ENCODE data around the gene NELL1. TPM values are rescaled to one million over a fixed set of nuclear protein-coding genes. Genes with fewer than 3 reads are reported as not detected.

NELL1 gene
- total RNA-seq, 1 experiment from 2014 or later: 0.22 TPM

DNA sequence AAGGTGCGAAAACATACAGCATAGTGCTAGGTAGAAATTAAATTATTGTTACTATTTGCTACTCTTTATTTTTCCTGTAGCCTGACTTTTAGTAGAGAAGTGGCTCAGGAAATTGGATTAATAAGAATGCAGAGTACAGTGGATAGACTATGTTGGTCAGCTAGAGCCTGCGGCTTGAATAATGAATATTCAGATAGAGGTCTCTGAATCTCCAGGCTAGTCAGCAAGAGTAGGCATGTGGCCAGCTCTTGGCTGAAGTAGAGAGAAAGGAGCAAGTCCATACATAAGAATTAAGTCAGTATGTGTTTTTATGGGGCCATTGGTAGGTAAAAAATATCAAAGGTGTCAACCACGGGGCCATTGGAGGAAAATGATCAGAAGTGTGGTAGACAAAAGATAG lies 413.5 kb downstream of the NELL1 start:
- no peak for DNase-seq
- Histone ChIP-seq H3K23ac (ENCODE audit: insufficient read length, low read depth, low read length) (no peak overlapping the region), H4K20me1 (ENCODE audit: control insufficient read depth, insufficient read depth, insufficient read length) (no peaks in the 10 kb centered on the region), H3K4ac (ENCODE audit: low read depth, low read length) (no peak overlapping the region), H3K9me3 (ENCODE audit: control insufficient read depth, low read depth, low read length) (no peaks in the 10 kb centered on the region), H2BK20ac (ENCODE audit: low read depth, low read length, poor library complexity, severe bottlenecking) (no peak overlapping the region), H3K4me2 (ENCODE audit: insufficient read depth, insufficient read length, low read length) (no peak overlapping the region), H4K5ac (ENCODE audit: insufficient read length, low read depth, low read length) (no peak overlapping the region), H3K9ac (ENCODE audit: extremely low read depth, insufficient read length, low read length) (no peak overlapping the region), H3K14ac (ENCODE audit: insufficient read depth, low read length) (no peak overlapping the region), H3K79me1 (ENCODE audit: insufficient read depth, low read depth, low read length, poor library complexity, severe bottlenecking) (no peaks in the 10 kb centered on the region), H2BK5ac (ENCODE audit: insufficient read length, low read length) (no peak overlapping the region), H4K8ac (replicated peaks; ENCODE audit: insufficient read length, low read depth, low read length) (no peak overlapping the region), H3K56ac (ENCODE audit: insufficient read length, low read depth, low read length) (no peak overlapping the region), H3T11ph (ENCODE audit: low read length) (no peak overlapping the region), H3K79me2 (ENCODE audit: insufficient read depth, low read length) (no peaks in the 10 kb centered on the region), H4K91ac (ENCODE audit: insufficient read length, low read depth, low read length) (no peak overlapping the region), H2BK120ac (ENCODE audit: low read depth, low read length, poor library complexity, severe bottlenecking) (no peak overlapping the region), H2BK12ac (ENCODE audit: insufficient read length, low read depth, low read length) (no peak overlapping the region), H2AK5ac (ENCODE audit: insufficient read length, low read length) (no peak overlapping the region), H2AFZ (ENCODE audit: low read length) (no peak overlapping the region), H3K27me3 (ENCODE audit: insufficient read depth, low read length) (no peaks in the 10 kb centered on the region), H2BK15ac (ENCODE audit: low read depth, low read length) (no peak overlapping the region), H3K27ac (ENCODE audit: insufficient read length, low read depth, low read length) (no peak overlapping the region), H3K4me1 (ENCODE audit: insufficient read depth, low read length) (no peaks in the 10 kb centered on the region; the same call in 1 of the 2 replicates), H3K23me2 (ENCODE audit: insufficient read length, low read depth, low read length, poor library complexity, severe bottlenecking) (no peaks in the 10 kb centered on the region), H3K18ac (ENCODE audit: insufficient read length, low read depth, low read length) (no peak overlapping the region)
- H3K4me1 Mint-ChIP-seq: no peaks in the 10 kb centered on the region
- no CpG with 5 or more reads among the region's 3 CpGs for WGBS (ENCODE audit: extremely low coverage, insufficient read length, low lambda C conversion rate)
- H3K27ac Mint-ChIP-seq: no peak overlapping the region
- TF ChIP-seq, protein P1, sequence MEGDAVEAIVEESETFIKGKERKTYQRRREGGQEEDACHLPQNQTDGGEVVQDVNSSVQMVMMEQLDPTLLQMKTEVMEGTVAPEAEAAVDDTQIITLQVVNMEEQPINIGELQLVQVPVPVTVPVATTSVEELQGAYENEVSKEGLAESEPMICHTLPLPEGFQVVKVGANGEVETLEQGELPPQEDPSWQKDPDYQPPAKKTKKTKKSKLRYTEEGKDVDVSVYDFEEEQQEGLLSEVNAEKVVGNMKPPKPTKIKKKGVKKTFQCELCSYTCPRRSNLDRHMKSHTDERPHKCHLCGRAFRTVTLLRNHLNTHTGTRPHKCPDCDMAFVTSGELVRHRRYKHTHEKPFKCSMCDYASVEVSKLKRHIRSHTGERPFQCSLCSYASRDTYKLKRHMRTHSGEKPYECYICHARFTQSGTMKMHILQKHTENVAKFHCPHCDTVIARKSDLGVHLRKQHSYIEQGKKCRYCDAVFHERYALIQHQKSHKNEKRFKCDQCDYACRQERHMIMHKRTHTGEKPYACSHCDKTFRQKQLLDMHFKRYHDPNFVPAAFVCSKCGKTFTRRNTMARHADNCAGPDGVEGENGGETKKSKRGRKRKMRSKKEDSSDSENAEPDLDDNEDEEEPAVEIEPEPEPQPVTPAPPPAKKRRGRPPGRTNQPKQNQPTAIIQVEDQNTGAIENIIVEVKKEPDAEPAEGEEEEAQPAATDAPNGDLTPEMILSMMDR (conservative IDR thresholded peaks at IDR 0.05): no peak
- H3K4me3 Mint-ChIP-seq: no peak overlapping the region
- no peaks in the 10 kb centered on the region for H3K36me3 Mint-ChIP-seq (ENCODE audit: insufficient read depth in 1 of 3, low read depth in 3 of 3)
- no peaks in the 10 kb centered on the region for H3K9me3 Mint-ChIP-seq
- H3K27me3 Mint-ChIP-seq (ENCODE audit: low read depth): no peaks in the 10 kb centered on the region

Measured in H9 (cell line).